ENCODE data around the gene SIRT7.

DNA sequence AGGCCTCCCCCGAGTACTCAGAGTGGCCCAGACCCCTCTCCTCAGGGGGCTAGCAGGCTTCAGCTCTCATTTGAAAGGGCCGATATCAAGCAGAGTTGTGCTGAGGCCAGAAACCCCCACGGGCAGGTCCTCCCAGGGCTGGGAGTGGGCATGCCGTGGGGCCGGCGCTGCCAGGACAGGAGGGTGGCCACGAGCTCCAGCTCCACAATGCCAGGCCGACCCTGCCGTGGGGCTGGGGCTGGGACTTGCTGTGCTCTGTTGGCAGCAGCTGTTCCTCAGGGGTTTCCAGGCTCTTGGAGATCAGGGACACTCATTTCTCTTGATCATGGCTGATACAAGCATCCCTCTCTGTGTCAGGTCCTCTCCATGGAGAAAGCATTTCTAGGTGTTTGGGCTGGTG, 19.1 kb downstream of the SIRT7 start:
- TF ChIP-seq, protein P1, sequence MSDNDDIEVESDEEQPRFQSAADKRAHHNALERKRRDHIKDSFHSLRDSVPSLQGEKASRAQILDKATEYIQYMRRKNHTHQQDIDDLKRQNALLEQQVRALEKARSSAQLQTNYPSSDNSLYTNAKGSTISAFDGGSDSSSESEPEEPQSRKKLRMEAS (IDR thresholded peaks at IDR 0.05; ENCODE audit: insufficient read depth, insufficient read length): no peak
- TF ChIP-seq, protein P2, sequence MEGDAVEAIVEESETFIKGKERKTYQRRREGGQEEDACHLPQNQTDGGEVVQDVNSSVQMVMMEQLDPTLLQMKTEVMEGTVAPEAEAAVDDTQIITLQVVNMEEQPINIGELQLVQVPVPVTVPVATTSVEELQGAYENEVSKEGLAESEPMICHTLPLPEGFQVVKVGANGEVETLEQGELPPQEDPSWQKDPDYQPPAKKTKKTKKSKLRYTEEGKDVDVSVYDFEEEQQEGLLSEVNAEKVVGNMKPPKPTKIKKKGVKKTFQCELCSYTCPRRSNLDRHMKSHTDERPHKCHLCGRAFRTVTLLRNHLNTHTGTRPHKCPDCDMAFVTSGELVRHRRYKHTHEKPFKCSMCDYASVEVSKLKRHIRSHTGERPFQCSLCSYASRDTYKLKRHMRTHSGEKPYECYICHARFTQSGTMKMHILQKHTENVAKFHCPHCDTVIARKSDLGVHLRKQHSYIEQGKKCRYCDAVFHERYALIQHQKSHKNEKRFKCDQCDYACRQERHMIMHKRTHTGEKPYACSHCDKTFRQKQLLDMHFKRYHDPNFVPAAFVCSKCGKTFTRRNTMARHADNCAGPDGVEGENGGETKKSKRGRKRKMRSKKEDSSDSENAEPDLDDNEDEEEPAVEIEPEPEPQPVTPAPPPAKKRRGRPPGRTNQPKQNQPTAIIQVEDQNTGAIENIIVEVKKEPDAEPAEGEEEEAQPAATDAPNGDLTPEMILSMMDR (IDR thresholded peaks at IDR 0.05; ENCODE audit: extremely low read depth in 1 of 2, insufficient read depth in 1 of 2, low read depth in 1 of 2, low read length in 2 of 2): no peak
- TF ChIP-seq EZH2 (IDR thresholded peaks at IDR 0.05; ENCODE audit: borderline replicate concordance, low read depth, low read length, severe bottlenecking): no peak
- no peak for TF ChIP-seq MYC (IDR thresholded peaks at IDR 0.05; ENCODE audit: low read depth, low read length)
